Spleen (tissue), 11 donors: ENCODE results near the gene ARHGEF7. TPM values are rescaled to one million over a fixed set of nuclear protein-coding genes. Genes with fewer than 3 reads are reported as not detected.

Experiments used
- DNase-seq: peaks from one replicate; pipeline ENCODE4 v3.0.0-alpha.2; 2020
- H3K27ac ChIP-seq, 8 donors: fragments of 200-600 bp; sonication (generic) in 7 of 8; 1 replicate in 4 of 8; 2 replicates in 4 of 8; pipeline versions ENCODE4 v1.5.0 to v1.8.0; 2016 to 2021; ENCODE audit warnings: inconsistent platforms in 4 of 8, mild to moderate bottlenecking in 4 of 8, moderate library complexity in 1 of 8
- H3K27me3 ChIP-seq, 7 donors: fragments of 200-600 bp; sonication (generic) in 6 of 7; replicated peaks in 1 of 7; 1 replicate in 4 of 7; 2 replicates in 3 of 7; pipeline versions ENCODE4 v1.5.0 to v1.8.0; 2016 to 2021; ENCODE audit warnings: inconsistent platforms in 3 of 7, mild to moderate bottlenecking in 1 of 7
- H3K36me3 ChIP-seq, 6 donors: fragments of 200-600 bp; sonication (generic) in 5 of 6; 1 replicate in 4 of 6; 2 replicates in 2 of 6; pipeline versions ENCODE4 v1.5.0 to v1.8.0; 2016 to 2021; ENCODE audit warnings: inconsistent platforms in 2 of 6
- H3K4me1 ChIP-seq, 6 donors: fragments of 200-600 bp; sonication (generic) in 5 of 6; 1 replicate in 3 of 6; 2 replicates in 3 of 6; pipeline versions ENCODE4 v1.5.0 to v1.8.0; 2016 to 2021; ENCODE audit warnings: inconsistent platforms in 3 of 6
- H3K4me3 ChIP-seq, 8 donors: fragments of 200-600 bp; sonication (generic) in 7 of 8; 1 replicate in 4 of 8; 2 replicates in 4 of 8; pipeline versions ENCODE4 v1.5.0 to v1.8.0; 2016 to 2021; ENCODE audit warnings: inconsistent platforms in 4 of 8, mild to moderate bottlenecking in 4 of 8, moderate library complexity in 2 of 8
- H3K9me3 ChIP-seq, 8 donors: fragments of 200-600 bp; sonication (generic) in 7 of 8; 1 replicate in 4 of 8; 2 replicates in 4 of 8; pipeline versions ENCODE4 v1.5.0 to v1.8.0; 2016 to 2021; ENCODE audit warnings: inconsistent platforms in 4 of 8
- POLR2A ChIP-seq, 3 donors: fragments of 450-650 bp; IDR thresholded peaks; one replicate each; pipeline ENCODE4 v1.5.1; 2017; ENCODE audit warnings: antibody characterized with exemption in 3 of 3, mild to moderate bottlenecking in 1 of 3
- POLR2AphosphoS5 ChIP-seq, 3 donors: sonication (generic); formaldehyde crosslinking; IDR thresholded peaks; one replicate each; pipeline ENCODE4 v1.5.1; 2017; ENCODE audit warnings: antibody characterized with exemption in 3 of 3
- WGBS, 5 donors: extraction: QIAGEN DNeasy Blood & Tissue Kit in 3 of 5; methylation state at CpG; one replicate each; pipeline versions ENCODE4 v1.1.5 to v1.1.7; 2013 to 2018; 5-methylcytosine and 5-hydroxymethylcytosine counted together
- intact Hi-C: fragments of 100-400 bp; cut with DNase I; formaldehyde crosslinking; loops from one replicate; pipeline ENCODE4 v1.15.0; 2023; ENCODE audit warnings: low total_unique reads
- polyA plus RNA-seq, 3 donors: library from polyadenylated mRNA; stranded (reverse); fragments of 200-250 nt; gene quantifications; one replicate each; pipeline ENCODE4 v1.2.1, GENCODE V29; 2013
- total RNA-seq, 7 donors: library from RNA; depleted of rRNA in 3 of 7; stranded (reverse); fragments of >200 nt in 3 of 7; fragmentation: NEBNext Ultra II Directional in 4 of 7; extraction: Animal tissue kit (Norgen Biotek cat#: 25700) in 4 of 7; gene quantifications; one replicate each; pipeline versions ENCODE4 v1.1.0 to v1.2.1, GENCODE V29; 2016 to 2021
- TF ChIP-seq, protein P1 (sequence below), 11 experiments: fragments of 200-600 bp in 7 of 11; fragments of 450-650 bp in 4 of 11; sonication (generic) in 4 of 11; IDR thresholded peaks in 8 of 11; conservative IDR thresholded peaks in 3 of 11; 1 replicate in 7 of 11; 2 replicates in 4 of 11; pipeline versions ENCODE4 v1.4.0 to v1.8.0; 2016 to 2021; ENCODE audit warnings: antibody characterized with exemption in 11 of 11, inconsistent platforms in 4 of 11, mild to moderate bottlenecking in 1 of 11
- donor health status: healthy with polysubstance abuse.
- donor health status: DM: no; HTN: no; CAD: no; lungs with moderate emphysema.
- donor health status: DM: no; HTN: no; CAD: no.
- donor health status: Bipolar disorder and iron deficiency.
- donor health status: healthy.
- donor health status: DM: no; HTN: no; CAD: no.
- donor health status: DM: yes; HTN: yes; CAD: no.

ARHGEF7 gene
- total and polyA plus RNA-seq, 10 donors = 18.0 to 192 (median 114) TPM

DNA sequence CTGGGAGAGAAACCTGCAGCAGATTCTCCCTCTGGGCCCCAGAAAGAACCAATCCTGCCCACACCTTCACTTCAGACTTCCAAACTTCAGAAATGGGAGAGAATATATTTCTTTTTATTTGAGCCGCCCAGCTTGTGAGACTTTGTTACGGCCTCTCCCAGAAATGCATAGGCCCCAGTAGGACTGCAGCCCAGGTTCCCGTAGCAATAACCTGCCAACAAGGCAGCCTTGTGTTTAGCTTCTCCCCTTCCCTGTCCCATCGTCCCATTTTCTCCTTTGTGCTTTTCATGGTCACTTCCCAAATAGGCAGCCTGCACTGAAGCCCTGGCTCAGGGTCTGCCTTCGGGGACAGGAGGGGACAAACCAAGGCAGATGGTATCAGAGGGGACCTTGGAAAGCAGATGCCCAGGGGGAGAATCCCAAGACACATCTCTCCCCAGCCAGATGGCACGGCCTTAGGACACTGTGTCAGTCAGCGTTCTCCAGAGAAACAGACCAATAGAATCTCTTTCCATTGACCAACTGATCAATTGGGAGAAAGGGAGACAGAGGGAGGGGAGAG is 3.7 kb upstream of the ARHGEF7 start:
- intact Hi-C loops = no loop called here
- H3K4me1 ChIP-seq = peaks cover 7 to 25% (median 15%) of the 10 kb centered on the region in 6 donors
- TF ChIP-seq POLR2AphosphoS5 (IDR thresholded peaks at IDR 0.05) = no peak
- TF ChIP-seq POLR2A (IDR thresholded peaks at IDR 0.05) = no peak
- TF ChIP-seq, protein P1, sequence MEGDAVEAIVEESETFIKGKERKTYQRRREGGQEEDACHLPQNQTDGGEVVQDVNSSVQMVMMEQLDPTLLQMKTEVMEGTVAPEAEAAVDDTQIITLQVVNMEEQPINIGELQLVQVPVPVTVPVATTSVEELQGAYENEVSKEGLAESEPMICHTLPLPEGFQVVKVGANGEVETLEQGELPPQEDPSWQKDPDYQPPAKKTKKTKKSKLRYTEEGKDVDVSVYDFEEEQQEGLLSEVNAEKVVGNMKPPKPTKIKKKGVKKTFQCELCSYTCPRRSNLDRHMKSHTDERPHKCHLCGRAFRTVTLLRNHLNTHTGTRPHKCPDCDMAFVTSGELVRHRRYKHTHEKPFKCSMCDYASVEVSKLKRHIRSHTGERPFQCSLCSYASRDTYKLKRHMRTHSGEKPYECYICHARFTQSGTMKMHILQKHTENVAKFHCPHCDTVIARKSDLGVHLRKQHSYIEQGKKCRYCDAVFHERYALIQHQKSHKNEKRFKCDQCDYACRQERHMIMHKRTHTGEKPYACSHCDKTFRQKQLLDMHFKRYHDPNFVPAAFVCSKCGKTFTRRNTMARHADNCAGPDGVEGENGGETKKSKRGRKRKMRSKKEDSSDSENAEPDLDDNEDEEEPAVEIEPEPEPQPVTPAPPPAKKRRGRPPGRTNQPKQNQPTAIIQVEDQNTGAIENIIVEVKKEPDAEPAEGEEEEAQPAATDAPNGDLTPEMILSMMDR (IDR thresholded peaks at IDR 0.05 in 8 of 11, conservative IDR thresholded peaks at IDR 0.05 in 3 of 11) = no peak
- peaks cover 0 to 84% (median 36%) of the 10 kb centered on the region in 7 donors for H3K27me3 ChIP-seq
- no peaks in the 10 kb centered on the region for H3K9me3 ChIP-seq
- no peak overlapping the region for H3K27ac ChIP-seq
- H3K4me3 ChIP-seq = no peak overlapping the region
- 81 to 90% (median 87%) methylated on average over 7 of the region's 7 CpGs for WGBS, 5 donors
- no peak for DNase-seq
- H3K36me3 ChIP-seq = no peaks in the 10 kb centered on the region

- Histone ChIP-seq H3K4me3 (no peak overlapping the region), H3K36me3 (no peaks in the 10 kb centered on the region), H3K9me3 (no peaks in the 10 kb centered on the region), H3K4me1 (peaks cover 8 to 27% (median 15%) of the 10 kb centered on the region in 6 donors), H3K27me3 (peaks cover 0 to 90% (median 39%) of the 10 kb centered on the region in 7 donors), H3K27ac (no peak overlapping the region)
- TF ChIP-seq, protein P1 (IDR thresholded peaks at IDR 0.05 in 8 of 11, conservative IDR thresholded peaks at IDR 0.05 in 3 of 11) = no peak
- no peak for TF ChIP-seq POLR2AphosphoS5 (IDR thresholded peaks at IDR 0.05)
- no peak for TF ChIP-seq POLR2A (IDR thresholded peaks at IDR 0.05)
- no peak for DNase-seq
- WGBS, 5 donors = 89 to 95% (median 92%) methylated on average over 9 of the region's 9 CpGs
- intact Hi-C loops = no loop called here
Measured at GRCh38 chr13:111112196-111112595, 2.9 kb upstream of the ARHGEF7 start.

DNA sequence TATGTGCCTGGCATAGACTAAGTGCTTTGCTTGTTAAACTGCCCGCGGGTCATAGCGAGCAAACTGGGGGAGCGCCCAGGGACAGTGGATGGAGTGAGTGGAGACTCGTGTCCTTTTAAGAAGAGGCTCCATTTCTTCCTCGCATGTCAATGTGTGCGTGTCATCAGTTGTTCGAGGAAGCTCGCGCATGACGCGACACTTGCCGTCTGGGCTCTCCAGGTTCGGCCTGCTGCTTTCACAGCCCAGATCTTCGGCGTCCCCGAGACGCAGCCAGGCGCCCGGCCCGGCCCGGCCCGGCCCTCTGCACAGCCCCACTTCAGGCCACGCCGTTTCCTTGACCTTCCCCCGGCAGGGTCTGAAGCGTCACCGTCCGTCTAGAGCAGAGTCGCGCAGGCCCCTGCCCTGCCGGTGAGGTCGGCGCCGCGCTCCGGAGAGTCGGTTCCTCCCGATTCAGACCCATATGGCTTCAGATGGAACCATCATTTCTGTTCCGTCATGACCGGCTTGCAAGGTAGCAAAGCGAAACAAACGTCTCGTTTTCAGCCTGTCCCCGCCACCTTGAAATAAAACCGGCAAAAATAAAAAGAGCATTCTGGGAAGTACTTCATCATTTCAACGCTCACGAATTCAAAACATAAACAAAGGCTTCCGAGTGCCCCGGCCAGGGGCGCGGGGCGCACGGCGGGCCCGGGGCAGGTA is 599 bp upstream of the ARHGEF7 start:
- Histone ChIP-seq H3K27me3 (peaks cover 0 to 90% (median 39%) of the 10 kb centered on the region in 7 donors), H3K9me3 (no peaks in the 10 kb centered on the region), H3K4me3 (peak overlapping the region; percentile 39 to 73 (median 60)), H3K27ac (peak overlapping the region in 2 of 8 donors; percentile 2 to 53), H3K36me3 (no peaks in the 10 kb centered on the region), H3K4me1 (peaks cover 8 to 27% (median 15%) of the 10 kb centered on the region in 6 donors)
- WGBS, 5 donors = 1 to 3% (median 1%) methylated on average over 25 to 56 of the region's 56 CpGs
- TF ChIP-seq POLR2AphosphoS5 (IDR thresholded peaks at IDR 0.05) = peak; percentile 16 to 62 (median 58)
- TF ChIP-seq POLR2A (IDR thresholded peaks at IDR 0.05) = no peak
- intact Hi-C loops = no loop called here
- peak; percentile 76 for DNase-seq

DNA sequence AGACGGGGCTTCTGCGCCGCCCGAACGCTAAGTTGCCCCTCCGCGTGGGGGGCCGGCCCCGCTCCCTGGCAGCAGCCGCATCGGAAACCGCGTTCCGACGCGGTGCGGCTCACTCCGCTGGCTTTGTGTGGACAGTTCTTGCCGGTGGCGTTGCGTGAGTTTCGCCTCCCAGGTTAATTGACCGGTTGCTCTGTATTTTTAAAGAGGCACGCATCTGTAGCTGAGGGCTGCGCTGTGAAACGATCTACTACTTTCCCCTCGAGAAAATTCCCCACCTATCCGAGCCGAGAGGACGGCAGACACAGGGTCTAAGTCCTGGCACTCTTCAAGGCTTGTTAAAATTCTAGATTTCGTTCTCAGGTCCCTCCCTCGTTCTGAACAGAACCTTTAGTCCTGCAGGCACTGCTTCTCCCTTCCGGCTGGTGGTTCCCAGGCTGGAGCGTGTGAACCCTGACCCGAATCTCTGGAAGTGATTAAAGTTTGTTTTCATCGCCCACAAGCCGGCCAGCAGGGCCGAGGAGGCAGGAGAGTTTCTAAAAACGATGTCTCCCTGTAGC is 933 bp downstream of the ARHGEF7 start:
- H3K27ac ChIP-seq = peak overlapping the region in 3 of 8 donors; percentile 33 to 43 (median 39)
- peaks cover 0 to 78% (median 39%) of the 10 kb centered on the region in 7 donors for H3K27me3 ChIP-seq
- 1 to 4% (median 3%) methylated on average over 22 to 39 of the region's 39 CpGs for WGBS, 5 donors

More for the DNA sequence above, 933 bp downstream of the ARHGEF7 start:
- Histone ChIP-seq H3K9me3 (no peaks in the 10 kb centered on the region), H3K4me3 (peak overlapping the region; percentile 16 to 73 (median 58)), H3K36me3 (no peaks in the 10 kb centered on the region), H3K4me1 (peaks cover 8 to 27% (median 15%) of the 10 kb centered on the region in 6 donors)
- intact Hi-C loops = no loop called here
- no peak for TF ChIP-seq POLR2AphosphoS5 (IDR thresholded peaks at IDR 0.05)
- TF ChIP-seq, protein P1 (IDR thresholded peaks at IDR 0.05 in 8 of 11, conservative IDR thresholded peaks at IDR 0.05 in 3 of 11) = no peak
- TF ChIP-seq POLR2A (IDR thresholded peaks at IDR 0.05) = no peak
- no peak for DNase-seq
